Mucosa of descending colon (tissue), 3 donors: ENCODE measurements around the gene MED25. TPM values are rescaled to one million over a fixed set of nuclear protein-coding genes. Genes with fewer than 3 reads are reported as not detected.

Experiments used
- ATAC-seq: fragments of 200-7000 bp; cut with Tn5 transposase; one replicate; pipeline ENCODE4 v1.9.1; 2020; ENCODE audit warnings: mild to moderate bottlenecking, moderate library complexity
- DNase-seq, 3 donors: peaks; one replicate each; pipeline ENCODE4 v3.0.0-alpha.2; 2020
- H3K36me3 ChIP-seq: fragments of 200-600 bp; one replicate; pipeline ENCODE4 v1.8.0; 2021; ENCODE audit warnings: low read depth, mild to moderate bottlenecking
- H3K4me1 ChIP-seq: fragments of 200-600 bp; one replicate; pipeline ENCODE4 v1.8.0; 2021; ENCODE audit warnings: low read depth, mild to moderate bottlenecking
- H3K4me3 ChIP-seq: fragments of 200-600 bp; one replicate; pipeline ENCODE4 v1.8.0; 2021; ENCODE audit warnings: mild to moderate bottlenecking
- H3K9me3 ChIP-seq: fragments of 200-600 bp; one replicate; pipeline ENCODE4 v1.8.0; 2021; ENCODE audit warnings: mild to moderate bottlenecking
- CTCF ChIP-seq: fragments of 200-600 bp; IDR thresholded peaks from one replicate; pipeline ENCODE4 v1.8.0; 2022; ENCODE audit warnings: antibody characterized with exemption, mild to moderate bottlenecking
- intact Hi-C, 2 donors: fragments of 100-400 bp; cut with DNase I in 1 of 2; cut with micrococcal nuclease in 1 of 2; formaldehyde crosslinking; loops; one replicate each; pipeline versions ENCODE4 v1.11.0 to v1.11.1; 2022; cut with DNase I, micrococcal nuclease
- total RNA-seq, 3 donors: library from RNA; stranded (reverse); fragmentation: NEBNext Ultra II Directional in 2 of 3; extraction: Animal tissue kit (Norgen Biotek cat#: 25700) in 2 of 3; gene quantifications; one replicate each; pipeline versions ENCODE4 v1.2.1 to v1.2.4, GENCODE V29; 2021 to 2023
- donor health status: DM: no; HTN: no; CAD: no; lungs with moderate emphysema.
- donor health status: DM: no; HTN: no; CAD: no.
- donor health status: DM: no; HTN: yes; CAD: no.

The MED25 gene
- total RNA-seq, 3 donors from 2014 or later = 54.7 to 57.4 (median 55.2) TPM

- H3K9me3 ChIP-seq = no peaks in the 10 kb centered on the region
- TF ChIP-seq CTCF = no peak
- H3K4me1 ChIP-seq = peaks cover 13% of the 10 kb centered on the region
- no peaks in the 10 kb centered on the region for H3K36me3 ChIP-seq
- ATAC-seq (no peak), DNase-seq (no peak)
- no peak overlapping the region for H3K4me3 ChIP-seq
- intact Hi-C loops = no loop called here
Observed at GRCh38 chr19:49820125-49820524, 2.0 kb downstream of the MED25 start.

- H3K36me3 ChIP-seq = peaks cover 4% of the 10 kb centered on the region
- intact Hi-C loops = no loop called here
- ATAC-seq (no peak), DNase-seq (no peak)
- H3K4me3 ChIP-seq = no peak overlapping the region
- H3K9me3 ChIP-seq = no peaks in the 10 kb centered on the region
- TF ChIP-seq CTCF = no peak
- H3K4me1 ChIP-seq = peaks cover 6% of the 10 kb centered on the region
Observed at GRCh38 chr19:49823472-49823871, 5.4 kb downstream of the MED25 start.

DNA sequence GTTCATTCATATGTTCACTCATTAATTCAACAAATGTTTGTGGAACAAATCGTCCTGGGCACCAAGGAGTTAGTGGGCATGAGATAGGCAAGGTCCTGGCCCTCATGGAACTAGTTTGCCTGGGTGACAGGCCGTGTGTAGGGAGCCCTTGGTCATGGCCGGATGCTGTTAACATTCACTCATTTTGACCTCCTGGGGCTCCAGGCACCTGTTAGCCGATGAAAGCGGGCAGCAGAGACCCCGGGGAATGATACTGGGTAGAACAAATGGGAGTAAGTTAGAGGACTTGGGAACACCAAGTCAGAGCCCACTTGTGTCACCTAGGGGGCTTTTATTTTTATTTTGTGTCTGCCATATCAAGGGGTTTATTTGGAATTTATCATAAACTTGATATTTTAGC lies 6.6 kb downstream of the MED25 start:
- DNase-seq (no peak), ATAC-seq (no peak)
- Histone ChIP-seq H3K9me3 (no peaks in the 10 kb centered on the region), H3K4me1 (no peaks in the 10 kb centered on the region), H3K4me3 (no peak overlapping the region), H3K36me3 (peaks cover 4% of the 10 kb centered on the region)
- TF ChIP-seq CTCF = no peak
- intact Hi-C loops = no loop called here

- Histone ChIP-seq H3K9me3 (no peaks in the 10 kb centered on the region), H3K36me3 (peaks cover 4% of the 10 kb centered on the region), H3K4me1 (no peaks in the 10 kb centered on the region), H3K4me3 (no peak overlapping the region)
- no peak for ATAC-seq
- no peak for TF ChIP-seq CTCF
- intact Hi-C loops = no loop called here
- DNase-seq = no peak
Observed at GRCh38 chr19:49827034-49827433, 8.9 kb downstream of the MED25 start.

- TF ChIP-seq CTCF = no peak
- Histone ChIP-seq H3K36me3 (peaks cover 4% of the 10 kb centered on the region), H3K9me3 (no peaks in the 10 kb centered on the region), H3K4me1 (no peaks in the 10 kb centered on the region), H3K4me3 (no peak overlapping the region)
- ATAC-seq (no peak), DNase-seq (no peak)
- intact Hi-C loops = no loop called here
Observed at GRCh38 chr19:49829200-49829599, 11.1 kb downstream of the MED25 start.

DNA sequence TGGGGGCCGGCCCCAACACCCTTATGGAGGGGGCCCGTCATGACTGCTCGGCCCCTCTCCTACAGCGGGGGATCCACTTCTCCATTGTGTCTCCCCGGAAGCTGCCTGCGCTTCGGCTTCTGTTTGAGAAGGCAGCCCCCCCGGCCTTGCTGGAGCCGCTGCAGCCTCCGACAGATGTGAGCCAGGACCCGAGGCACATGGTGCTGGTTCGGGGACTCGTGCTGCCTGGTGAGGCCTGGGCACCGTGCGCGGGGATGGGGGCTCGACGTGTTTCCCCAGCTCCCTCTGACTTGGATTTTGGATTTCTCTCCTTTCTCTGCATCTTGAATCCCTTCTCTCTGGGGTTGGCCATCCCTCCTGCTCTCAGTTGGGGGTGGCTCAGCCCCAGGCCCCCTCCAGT lies 11.6 kb downstream of the MED25 start:
- H3K9me3 ChIP-seq = no peaks in the 10 kb centered on the region
- no peaks in the 10 kb centered on the region for H3K4me1 ChIP-seq
- DNase-seq (no peak), ATAC-seq (no peak)
- H3K36me3 ChIP-seq = peaks cover 4% of the 10 kb centered on the region
- no peak overlapping the region for H3K4me3 ChIP-seq
- intact Hi-C loops = no loop called here
- no peak for TF ChIP-seq CTCF
